ENCODE results near the gene WWOX.

The WWOX gene

GRCh38 chr16:79061181-79061580 is 961.7 kb downstream of the WWOX start:
- H3K4me3 Mint-ChIP-seq: no peak overlapping the region
- H3K27me3 Mint-ChIP-seq: peaks cover 2% of the 10 kb centered on the region
- H3K36me3 Mint-ChIP-seq: no peaks in the 10 kb centered on the region
- H3K4me1 Mint-ChIP-seq (ENCODE audit: low read depth): no peaks in the 10 kb centered on the region
- H3K27ac Mint-ChIP-seq: no peak overlapping the region
- no peaks in the 10 kb centered on the region for H3K9me3 Mint-ChIP-seq (ENCODE audit: low read depth)

GRCh38 chr16:79062336-79062735 is 962.9 kb downstream of the WWOX start:
- H3K36me3 Mint-ChIP-seq: no peaks in the 10 kb centered on the region
- H3K27ac Mint-ChIP-seq: no peak overlapping the region
- peaks cover 2% of the 10 kb centered on the region for H3K27me3 Mint-ChIP-seq
- H3K4me3 Mint-ChIP-seq: no peak overlapping the region
- H3K4me1 Mint-ChIP-seq (ENCODE audit: low read depth): no peaks in the 10 kb centered on the region
- no peaks in the 10 kb centered on the region for H3K9me3 Mint-ChIP-seq (ENCODE audit: low read depth)

- Mint-ChIP-seq H3K4me1 (ENCODE audit: low read depth) (no peaks in the 10 kb centered on the region), H3K36me3 (no peaks in the 10 kb centered on the region), H3K9me3 (ENCODE audit: low read depth) (no peaks in the 10 kb centered on the region), H3K4me3 (no peak overlapping the region), H3K27me3 (no peaks in the 10 kb centered on the region), H3K27ac (no peak overlapping the region)
Measured at GRCh38 chr16:79062821-79063220, 963.4 kb downstream of the WWOX start.

- Mint-ChIP-seq H3K4me3 (no peak overlapping the region), H3K27me3 (no peaks in the 10 kb centered on the region), H3K9me3 (ENCODE audit: low read depth) (no peaks in the 10 kb centered on the region), H3K27ac (no peak overlapping the region), H3K4me1 (ENCODE audit: low read depth) (no peaks in the 10 kb centered on the region), H3K36me3 (no peaks in the 10 kb centered on the region)
Measured at GRCh38 chr16:79064256-79064972, 965.0 kb downstream of the WWOX start.

GRCh38 chr16:79066561-79066960 is 967.1 kb downstream of the WWOX start:
- no peaks in the 10 kb centered on the region for H3K4me1 Mint-ChIP-seq (ENCODE audit: low read depth)
- no peaks in the 10 kb centered on the region for H3K9me3 Mint-ChIP-seq (ENCODE audit: low read depth)
- no peak overlapping the region for H3K27ac Mint-ChIP-seq
- H3K4me3 Mint-ChIP-seq: no peak overlapping the region
- H3K36me3 Mint-ChIP-seq: no peaks in the 10 kb centered on the region
- no peaks in the 10 kb centered on the region for H3K27me3 Mint-ChIP-seq

GRCh38 chr16:79067600-79067999 is 968.1 kb downstream of the WWOX start:
- Mint-ChIP-seq H3K27me3 (no peaks in the 10 kb centered on the region), H3K36me3 (no peaks in the 10 kb centered on the region), H3K4me1 (ENCODE audit: low read depth) (no peaks in the 10 kb centered on the region), H3K4me3 (no peak overlapping the region), H3K9me3 (ENCODE audit: low read depth) (no peaks in the 10 kb centered on the region), H3K27ac (no peak overlapping the region)

GRCh38 chr16:79069121-79069520 is 969.7 kb downstream of the WWOX start:
- Mint-ChIP-seq H3K36me3 (no peaks in the 10 kb centered on the region), H3K27ac (no peak overlapping the region), H3K4me1 (ENCODE audit: low read depth) (peaks cover 7% of the 10 kb centered on the region), H3K4me3 (no peak overlapping the region), H3K9me3 (ENCODE audit: low read depth) (no peaks in the 10 kb centered on the region), H3K27me3 (peaks cover 7% of the 10 kb centered on the region)

- no peak overlapping the region for H3K27ac Mint-ChIP-seq
Measured at GRCh38 chr16:79069633-79070032, 970.2 kb downstream of the WWOX start.

GRCh38 chr16:79071424-79071823 is 972.0 kb downstream of the WWOX start:
- H3K36me3 Mint-ChIP-seq: no peaks in the 10 kb centered on the region
- H3K27me3 Mint-ChIP-seq: peaks cover 8% of the 10 kb centered on the region
- no peak overlapping the region for H3K4me3 Mint-ChIP-seq
- H3K4me1 Mint-ChIP-seq (ENCODE audit: low read depth): peaks cover 9% of the 10 kb centered on the region
- no peaks in the 10 kb centered on the region for H3K9me3 Mint-ChIP-seq (ENCODE audit: low read depth)
- no peak overlapping the region for H3K27ac Mint-ChIP-seq

More at GRCh38 chr16:79069633-79070032, 970.2 kb downstream of the WWOX start:
- H3K27me3 Mint-ChIP-seq: peaks cover 7% of the 10 kb centered on the region
- peaks cover 7% of the 10 kb centered on the region for H3K4me1 Mint-ChIP-seq (ENCODE audit: low read depth)
- H3K36me3 Mint-ChIP-seq: no peaks in the 10 kb centered on the region
- no peak overlapping the region for H3K4me3 Mint-ChIP-seq
- H3K9me3 Mint-ChIP-seq (ENCODE audit: low read depth): no peaks in the 10 kb centered on the region

GRCh38 chr16:79072517-79072916 is 973.1 kb downstream of the WWOX start:
- no peak overlapping the region for H3K27ac Mint-ChIP-seq
- no peaks in the 10 kb centered on the region for H3K36me3 Mint-ChIP-seq
- H3K9me3 Mint-ChIP-seq (ENCODE audit: low read depth): no peaks in the 10 kb centered on the region
- H3K27me3 Mint-ChIP-seq: peaks cover 8% of the 10 kb centered on the region
- no peak overlapping the region for H3K4me3 Mint-ChIP-seq
- peaks cover 9% of the 10 kb centered on the region for H3K4me1 Mint-ChIP-seq (ENCODE audit: low read depth)

GRCh38 chr16:79073566-79073965 is 974.1 kb downstream of the WWOX start:
- H3K36me3 Mint-ChIP-seq: no peaks in the 10 kb centered on the region
- H3K4me3 Mint-ChIP-seq: peak overlapping the region; percentile 20
- peaks cover 8% of the 10 kb centered on the region for H3K27me3 Mint-ChIP-seq
- H3K4me1 Mint-ChIP-seq (ENCODE audit: low read depth): peaks cover 11% of the 10 kb centered on the region
- H3K9me3 Mint-ChIP-seq (ENCODE audit: low read depth): no peaks in the 10 kb centered on the region
- no peak overlapping the region for H3K27ac Mint-ChIP-seq

- H3K4me1 Mint-ChIP-seq (ENCODE audit: low read depth): peaks cover 11% of the 10 kb centered on the region
- peaks cover 8% of the 10 kb centered on the region for H3K27me3 Mint-ChIP-seq
- no peak overlapping the region for H3K4me3 Mint-ChIP-seq
- H3K27ac Mint-ChIP-seq: no peak overlapping the region
- no peaks in the 10 kb centered on the region for H3K9me3 Mint-ChIP-seq (ENCODE audit: low read depth)
- H3K36me3 Mint-ChIP-seq: no peaks in the 10 kb centered on the region
Measured at GRCh38 chr16:79074541-79074940, 975.1 kb downstream of the WWOX start.

- peaks cover 11% of the 10 kb centered on the region for H3K4me1 Mint-ChIP-seq (ENCODE audit: low read depth)
- H3K27me3 Mint-ChIP-seq: peaks cover 8% of the 10 kb centered on the region
- H3K4me3 Mint-ChIP-seq: no peak overlapping the region
- H3K9me3 Mint-ChIP-seq (ENCODE audit: low read depth): no peaks in the 10 kb centered on the region
- H3K36me3 Mint-ChIP-seq: no peaks in the 10 kb centered on the region
- H3K27ac Mint-ChIP-seq: no peak overlapping the region
Measured at GRCh38 chr16:79074951-79075350, 975.5 kb downstream of the WWOX start.

- H3K9me3 Mint-ChIP-seq (ENCODE audit: low read depth): no peaks in the 10 kb centered on the region
- H3K36me3 Mint-ChIP-seq: no peaks in the 10 kb centered on the region
- H3K4me3 Mint-ChIP-seq: no peak overlapping the region
- H3K4me1 Mint-ChIP-seq (ENCODE audit: low read depth): peaks cover 12% of the 10 kb centered on the region
- H3K27me3 Mint-ChIP-seq: peaks cover 8% of the 10 kb centered on the region
- peak overlapping the region; percentile 67 for H3K27ac Mint-ChIP-seq
Measured at GRCh38 chr16:79076047-79076767, 976.8 kb downstream of the WWOX start.

- Mint-ChIP-seq H3K36me3 (no peaks in the 10 kb centered on the region), H3K27ac (no peak overlapping the region), H3K9me3 (ENCODE audit: low read depth) (no peaks in the 10 kb centered on the region), H3K4me3 (no peak overlapping the region), H3K27me3 (peaks cover 8% of the 10 kb centered on the region), H3K4me1 (ENCODE audit: low read depth) (peaks cover 20% of the 10 kb centered on the region)
Measured at GRCh38 chr16:79077346-79077745, 977.9 kb downstream of the WWOX start.

Measured in activated naive CD8-positive, alpha-beta T cell (primary cell).